Neural cell (in vitro differentiated cells): ENCODE measurements around the gene LGR4. TPM values are rescaled to one million over a fixed set of nuclear protein-coding genes. Genes with fewer than 3 reads are reported as not detected.

Source experiments
- H2AFZ ChIP-seq: fragments of 200-600, 300-800 bp; sonication (generic), shearing (Covaris generic); 2 replicates; pipeline ENCODE4 v1.6.0; 2014; ENCODE audit warnings: low read depth, mild to moderate bottlenecking, antibody characterized with exemption, low read length, moderate library complexity
- H3F3A ChIP-seq: fragments of 200-600 bp; shearing (Covaris generic); 2 replicates; pipeline ENCODE4 v1.6.1; 2016; ENCODE audit warnings: mild to moderate bottlenecking, moderate library complexity, mixed read lengths, antibody characterized with exemption, low read length; ENCODE audit not compliant: insufficient read depth, poor library complexity, severe bottlenecking
- H3K27ac ChIP-seq: fragments of 200-600, 300-800 bp; sonication (generic), shearing (Covaris generic); 2 replicates; pipeline ENCODE4 v1.5.1; 2014; ENCODE audit warnings: mild to moderate bottlenecking, low read length, moderate library complexity
- H3K27me3 ChIP-seq: fragments of 300-800, 200-600 bp; sonication (generic), shearing (Covaris generic); 2 replicates; pipeline ENCODE4 v1.6.0; 2014; ENCODE audit warnings: mild to moderate bottlenecking, low read depth, low read length, moderate library complexity; ENCODE audit not compliant: insufficient read depth
- H3K36me3 ChIP-seq: fragments of 300-800, 200-600 bp; sonication (generic), shearing (Covaris generic); 2 replicates; pipeline ENCODE4 v1.5.1; 2014; ENCODE audit warnings: mild to moderate bottlenecking, antibody characterized with exemption, low read length, moderate library complexity; ENCODE audit not compliant: insufficient read depth
- H3K4me2 ChIP-seq: fragments of 300-800, 200-600 bp; sonication (generic), shearing (Covaris generic); 2 replicates; pipeline ENCODE4 v1.6.0; 2014; ENCODE audit warnings: mild to moderate bottlenecking, low read length
- H3K4me3 ChIP-seq: fragments of 300-800, 200-600 bp; sonication (generic), shearing (Covaris generic); 2 replicates; pipeline ENCODE4 v1.5.1; 2014; ENCODE audit warnings: mild to moderate bottlenecking, low read length, moderate library complexity
- H3K79me2 ChIP-seq: fragments of 200-600 bp; shearing (Covaris generic); replicated peaks from 2 replicates; pipeline ENCODE4 v1.6.0; 2014; ENCODE audit warnings: mild to moderate bottlenecking, low read length, moderate library complexity; ENCODE audit not compliant: insufficient read depth
- H3K9ac ChIP-seq: fragments of 300-800, 200-600 bp; sonication (generic), shearing (Covaris generic); 2 replicates; pipeline ENCODE4 v1.6.1; 2016; ENCODE audit warnings: mild to moderate bottlenecking, low read length, mixed read lengths
- H3K9me2 ChIP-seq: fragments of 200-600 bp; shearing (Covaris generic); 2 replicates; pipeline ENCODE4 v1.6.1; 2016; ENCODE audit warnings: mild to moderate bottlenecking, low read length, mixed read lengths; ENCODE audit not compliant: insufficient read depth
- H3K9me3 ChIP-seq: fragments of 200-600, 300-800 bp; sonication (generic), shearing (Covaris generic); 2 replicates; pipeline ENCODE4 v1.6.1; 2016; ENCODE audit warnings: mild to moderate bottlenecking, mixed run types, low read length, moderate library complexity, mixed read lengths
- H4K20me1 ChIP-seq: fragments of 200-600 bp; shearing (Covaris generic); 2 replicates; pipeline ENCODE4 v1.6.1; 2016; ENCODE audit warnings: mild to moderate bottlenecking, mixed run types; ENCODE audit not compliant: insufficient read depth
- EP300 ChIP-seq: fragments of 450-650 bp; conservative IDR thresholded peaks from 2 replicates; pipeline ENCODE4 v1.6.1; 2014; ENCODE audit warnings: antibody characterized with exemption, mild to moderate bottlenecking, moderate library complexity; ENCODE audit not compliant: poor library complexity, severe bottlenecking
- EZH2 ChIP-seq: fragments of 200-600, 300-800 bp; shearing (Covaris generic), sonication (generic); IDR thresholded peaks from 2 replicates; pipeline ENCODE4 v1.6.1; 2014; ENCODE audit warnings: antibody characterized with exemption, low read length, borderline replicate concordance, mild to moderate bottlenecking; ENCODE audit not compliant: insufficient read depth, poor library complexity, severe bottlenecking
- MXI1 ChIP-seq: fragments of 450-650 bp; conservative IDR thresholded peaks from 2 replicates; pipeline ENCODE4 v1.6.1; 2014; ENCODE audit warnings: antibody characterized with exemption, mild to moderate bottlenecking; ENCODE audit not compliant: poor library complexity, severe bottlenecking
- POLR2AphosphoS5 ChIP-seq: IDR thresholded peaks from 2 replicates; pipeline ENCODE4 v1.6.1; 2012
- RAD21 ChIP-seq: fragments of 450-650 bp; conservative IDR thresholded peaks from 2 replicates; pipeline ENCODE4 v1.6.1; 2014; ENCODE audit warnings: antibody characterized with exemption, mild to moderate bottlenecking, moderate library complexity
- SMC3 ChIP-seq: fragments of 450-650 bp; conservative IDR thresholded peaks from 2 replicates; pipeline ENCODE4 v1.6.1; 2014; ENCODE audit warnings: antibody characterized with exemption, mild to moderate bottlenecking, moderate library complexity; ENCODE audit not compliant: poor library complexity
- TAF1 ChIP-seq: IDR thresholded peaks from 2 replicates; pipeline ENCODE4 v1.6.1; 2012; ENCODE audit warnings: low read depth
- polyA plus RNA-seq: library from polyadenylated mRNA; depleted of rRNA; stranded (reverse); fragments of >200 nt; gene quantifications from 2 replicates; pipeline ENCODE4 v1.2.3, GENCODE V29; 2014
- TF ChIP-seq, protein P1 (sequence below): fragments of 450-650 bp; IDR thresholded peaks from 2 replicates; pipeline ENCODE4 v1.5.1; 2014; ENCODE audit warnings: antibody characterized with exemption, mild to moderate bottlenecking, moderate library complexity; ENCODE audit not compliant: poor library complexity, severe bottlenecking
- TF ChIP-seq, protein P2 (sequence below): IDR thresholded peaks from 2 replicates; pipeline ENCODE4 v1.6.1; 2012; ENCODE audit warnings: borderline replicate concordance

LGR4 gene
- polyA plus RNA-seq, 1 donor from 2014 or later: 11.2 TPM

DNA sequence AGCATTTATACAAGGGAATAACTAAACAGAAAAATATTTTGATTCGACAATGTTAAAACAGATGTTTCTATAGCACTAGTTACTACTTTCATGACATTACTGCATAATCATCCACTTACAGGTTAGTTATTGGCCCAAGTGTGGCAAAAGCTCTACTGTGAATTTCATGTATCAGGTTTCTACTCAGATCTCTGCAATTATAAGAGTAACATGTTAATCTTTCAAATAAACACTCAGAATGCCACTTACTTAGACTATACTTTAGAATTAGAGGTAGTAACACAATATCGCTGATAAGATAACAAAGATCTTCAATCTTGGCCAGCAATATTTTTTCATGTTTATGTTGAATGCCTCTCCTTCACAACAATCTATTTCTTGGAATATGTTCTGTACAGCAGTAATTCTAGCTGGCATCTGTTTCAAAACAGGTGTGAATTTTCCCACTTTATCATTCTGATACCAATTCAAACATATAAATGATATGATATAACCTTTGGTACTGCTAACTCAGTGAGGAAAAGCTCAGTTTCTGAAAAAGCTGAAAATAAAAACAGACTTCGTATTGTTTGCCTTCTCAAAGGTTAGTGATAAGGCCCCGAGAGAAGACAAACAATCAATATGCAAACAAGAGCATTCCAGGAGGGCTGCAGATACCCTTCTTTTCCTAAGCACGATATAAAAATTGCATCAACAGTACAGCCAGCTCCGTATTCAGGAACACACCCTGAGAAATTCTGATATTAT lies 98.6 kb downstream of the LGR4 start:
- no peaks in the 10 kb centered on the region for H3K27me3 ChIP-seq
- H3K4me2 ChIP-seq: no peak overlapping the region
- H3K9me3 ChIP-seq: no peaks in the 10 kb centered on the region
- H3K9ac ChIP-seq: no peak overlapping the region
- no peaks in the 10 kb centered on the region for H3K79me2 ChIP-seq
- no peaks in the 10 kb centered on the region for H3K36me3 ChIP-seq
- no peak overlapping the region for H3K4me3 ChIP-seq
- no peak overlapping the region for H2AFZ ChIP-seq
- no peaks in the 10 kb centered on the region for H4K20me1 ChIP-seq
- no peak overlapping the region for H3K27ac ChIP-seq
- H3F3A ChIP-seq: no peaks in the 10 kb centered on the region
- TF ChIP-seq EZH2 (no peak), POLR2AphosphoS5 (no peak), SMC3 (no peak)
- no peaks in the 10 kb centered on the region for H3K9me2 ChIP-seq

DNA sequence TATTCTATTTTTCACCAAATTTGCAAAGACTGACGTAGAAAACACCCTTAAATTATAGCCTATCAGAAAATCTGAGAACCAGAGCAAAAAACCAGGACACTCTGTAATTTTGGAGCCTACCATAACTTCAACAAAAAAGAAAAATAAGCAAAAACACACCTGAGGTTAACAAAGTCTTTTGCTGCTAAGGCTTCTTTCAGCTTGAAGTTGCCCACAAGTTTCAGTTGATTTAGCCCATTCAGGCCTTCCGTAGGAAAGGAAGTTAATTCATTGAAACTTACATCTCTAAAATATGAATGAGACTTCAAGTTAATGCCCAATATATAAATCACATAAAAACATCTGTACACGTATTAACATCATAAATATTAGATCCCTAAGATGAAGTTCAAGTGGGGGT lies 99.2 kb downstream of the LGR4 start:
- H3K4me2 ChIP-seq: no peak overlapping the region
- H3K36me3 ChIP-seq: no peaks in the 10 kb centered on the region
- no peaks in the 10 kb centered on the region for H4K20me1 ChIP-seq
- H3K4me3 ChIP-seq: no peak overlapping the region
- no peaks in the 10 kb centered on the region for H3K9me3 ChIP-seq
- no peaks in the 10 kb centered on the region for H3K79me2 ChIP-seq
- H3K9me2 ChIP-seq: no peaks in the 10 kb centered on the region
- no peak overlapping the region for H3K9ac ChIP-seq
- H2AFZ ChIP-seq: no peak overlapping the region
- H3K27me3 ChIP-seq: no peaks in the 10 kb centered on the region
- TF ChIP-seq TAF1: no peak
- TF ChIP-seq MXI1: no peak
- TF ChIP-seq, protein P1, sequence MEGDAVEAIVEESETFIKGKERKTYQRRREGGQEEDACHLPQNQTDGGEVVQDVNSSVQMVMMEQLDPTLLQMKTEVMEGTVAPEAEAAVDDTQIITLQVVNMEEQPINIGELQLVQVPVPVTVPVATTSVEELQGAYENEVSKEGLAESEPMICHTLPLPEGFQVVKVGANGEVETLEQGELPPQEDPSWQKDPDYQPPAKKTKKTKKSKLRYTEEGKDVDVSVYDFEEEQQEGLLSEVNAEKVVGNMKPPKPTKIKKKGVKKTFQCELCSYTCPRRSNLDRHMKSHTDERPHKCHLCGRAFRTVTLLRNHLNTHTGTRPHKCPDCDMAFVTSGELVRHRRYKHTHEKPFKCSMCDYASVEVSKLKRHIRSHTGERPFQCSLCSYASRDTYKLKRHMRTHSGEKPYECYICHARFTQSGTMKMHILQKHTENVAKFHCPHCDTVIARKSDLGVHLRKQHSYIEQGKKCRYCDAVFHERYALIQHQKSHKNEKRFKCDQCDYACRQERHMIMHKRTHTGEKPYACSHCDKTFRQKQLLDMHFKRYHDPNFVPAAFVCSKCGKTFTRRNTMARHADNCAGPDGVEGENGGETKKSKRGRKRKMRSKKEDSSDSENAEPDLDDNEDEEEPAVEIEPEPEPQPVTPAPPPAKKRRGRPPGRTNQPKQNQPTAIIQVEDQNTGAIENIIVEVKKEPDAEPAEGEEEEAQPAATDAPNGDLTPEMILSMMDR: no peak
- no peak for TF ChIP-seq SMC3
- TF ChIP-seq POLR2AphosphoS5: no peak
- TF ChIP-seq, protein P2, sequence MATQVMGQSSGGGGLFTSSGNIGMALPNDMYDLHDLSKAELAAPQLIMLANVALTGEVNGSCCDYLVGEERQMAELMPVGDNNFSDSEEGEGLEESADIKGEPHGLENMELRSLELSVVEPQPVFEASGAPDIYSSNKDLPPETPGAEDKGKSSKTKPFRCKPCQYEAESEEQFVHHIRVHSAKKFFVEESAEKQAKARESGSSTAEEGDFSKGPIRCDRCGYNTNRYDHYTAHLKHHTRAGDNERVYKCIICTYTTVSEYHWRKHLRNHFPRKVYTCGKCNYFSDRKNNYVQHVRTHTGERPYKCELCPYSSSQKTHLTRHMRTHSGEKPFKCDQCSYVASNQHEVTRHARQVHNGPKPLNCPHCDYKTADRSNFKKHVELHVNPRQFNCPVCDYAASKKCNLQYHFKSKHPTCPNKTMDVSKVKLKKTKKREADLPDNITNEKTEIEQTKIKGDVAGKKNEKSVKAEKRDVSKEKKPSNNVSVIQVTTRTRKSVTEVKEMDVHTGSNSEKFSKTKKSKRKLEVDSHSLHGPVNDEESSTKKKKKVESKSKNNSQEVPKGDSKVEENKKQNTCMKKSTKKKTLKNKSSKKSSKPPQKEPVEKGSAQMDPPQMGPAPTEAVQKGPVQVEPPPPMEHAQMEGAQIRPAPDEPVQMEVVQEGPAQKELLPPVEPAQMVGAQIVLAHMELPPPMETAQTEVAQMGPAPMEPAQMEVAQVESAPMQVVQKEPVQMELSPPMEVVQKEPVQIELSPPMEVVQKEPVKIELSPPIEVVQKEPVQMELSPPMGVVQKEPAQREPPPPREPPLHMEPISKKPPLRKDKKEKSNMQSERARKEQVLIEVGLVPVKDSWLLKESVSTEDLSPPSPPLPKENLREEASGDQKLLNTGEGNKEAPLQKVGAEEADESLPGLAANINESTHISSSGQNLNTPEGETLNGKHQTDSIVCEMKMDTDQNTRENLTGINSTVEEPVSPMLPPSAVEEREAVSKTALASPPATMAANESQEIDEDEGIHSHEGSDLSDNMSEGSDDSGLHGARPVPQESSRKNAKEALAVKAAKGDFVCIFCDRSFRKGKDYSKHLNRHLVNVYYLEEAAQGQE: no peak
- TF ChIP-seq EZH2: no peak
- no peak for TF ChIP-seq RAD21
- no peak for TF ChIP-seq EP300
- no peaks in the 10 kb centered on the region for H3F3A ChIP-seq
- no peak overlapping the region for H3K27ac ChIP-seq
